GM12874 (cell line): ENCODE results near the gene NRAP.

Source experiments
- CTCF ChIP-seq: IDR thresholded peaks from 2 replicates; pipeline ENCODE4 v1.5.1; 2011; ENCODE audit warnings: low read depth, mild to moderate bottlenecking, control low read depth, low read length, moderate library complexity; ENCODE audit not compliant: insufficient read depth

NRAP gene

GRCh38 chr10:113690749-113691148 lies 26.9 kb upstream of the NRAP start:
- no peak for TF ChIP-seq CTCF

- TF ChIP-seq CTCF = no peak
Observed at GRCh38 chr10:113689574-113689973, 25.7 kb upstream of the NRAP start.

GRCh38 chr10:113689057-113689456 lies 25.2 kb upstream of the NRAP start:
- no peak for TF ChIP-seq CTCF

- no peak for TF ChIP-seq CTCF
Observed at GRCh38 chr10:113687037-113687436, 23.2 kb upstream of the NRAP start.

GRCh38 chr10:113686028-113686427 lies 22.2 kb upstream of the NRAP start:
- TF ChIP-seq CTCF = no peak

GRCh38 chr10:113683300-113683699 lies 19.5 kb upstream of the NRAP start:
- TF ChIP-seq CTCF = no peak

- no peak for TF ChIP-seq CTCF
Observed at GRCh38 chr10:113681533-113682470, 18.0 kb upstream of the NRAP start.
